HG02973 (cell line): Measurements from ENCODE around the gene ASB18.

Experiments
- ATAC-seq: cut with Tn5 transposase; IDR thresholded peaks from one replicate; pipeline ENCODE4 v1.9.1; 2021; ENCODE audit warnings: moderate library complexity; ENCODE audit not compliant: unreplicated experiment

Gene ASB18

DNA sequence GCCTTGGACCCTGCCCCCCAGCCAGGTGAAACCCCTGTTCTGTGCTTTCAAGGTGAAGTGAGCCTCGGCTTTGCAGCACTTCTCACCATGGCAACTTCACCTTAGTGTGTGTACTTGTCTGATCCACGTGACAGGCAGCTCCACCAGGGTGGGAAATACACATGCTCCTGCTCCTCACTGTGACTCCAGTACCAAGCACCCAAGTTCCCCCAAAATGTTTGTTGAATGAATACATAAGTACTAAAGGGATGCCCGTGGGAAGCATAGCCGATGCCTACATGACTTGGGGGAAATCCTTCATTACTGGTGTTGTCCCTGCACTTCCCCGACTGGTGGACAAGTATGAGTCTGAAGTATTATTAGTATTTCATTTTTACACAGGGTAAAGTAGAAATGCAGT is 54.2 kb downstream of the ASB18 start:
- no peak for ATAC-seq

DNA sequence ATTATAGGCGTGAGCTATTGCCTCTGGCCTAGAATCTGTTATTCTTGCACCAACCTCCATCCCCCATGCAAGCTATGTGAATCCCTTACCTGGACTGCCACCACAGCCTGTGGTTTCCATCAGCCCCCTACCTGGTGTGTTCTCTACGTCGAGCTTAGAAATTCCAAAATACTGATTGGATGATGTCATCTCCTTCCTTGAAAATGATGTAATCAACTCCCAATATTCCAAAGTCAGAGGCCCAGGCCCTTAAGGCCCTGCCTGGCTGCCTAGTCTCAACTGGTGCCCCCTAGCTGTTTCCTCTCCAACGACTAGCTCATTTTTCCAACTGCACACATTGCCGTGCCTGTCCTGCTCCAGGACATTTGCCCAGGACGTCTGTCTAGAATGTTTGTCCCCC is 54.7 kb downstream of the ASB18 start:
- no peak for ATAC-seq

DNA sequence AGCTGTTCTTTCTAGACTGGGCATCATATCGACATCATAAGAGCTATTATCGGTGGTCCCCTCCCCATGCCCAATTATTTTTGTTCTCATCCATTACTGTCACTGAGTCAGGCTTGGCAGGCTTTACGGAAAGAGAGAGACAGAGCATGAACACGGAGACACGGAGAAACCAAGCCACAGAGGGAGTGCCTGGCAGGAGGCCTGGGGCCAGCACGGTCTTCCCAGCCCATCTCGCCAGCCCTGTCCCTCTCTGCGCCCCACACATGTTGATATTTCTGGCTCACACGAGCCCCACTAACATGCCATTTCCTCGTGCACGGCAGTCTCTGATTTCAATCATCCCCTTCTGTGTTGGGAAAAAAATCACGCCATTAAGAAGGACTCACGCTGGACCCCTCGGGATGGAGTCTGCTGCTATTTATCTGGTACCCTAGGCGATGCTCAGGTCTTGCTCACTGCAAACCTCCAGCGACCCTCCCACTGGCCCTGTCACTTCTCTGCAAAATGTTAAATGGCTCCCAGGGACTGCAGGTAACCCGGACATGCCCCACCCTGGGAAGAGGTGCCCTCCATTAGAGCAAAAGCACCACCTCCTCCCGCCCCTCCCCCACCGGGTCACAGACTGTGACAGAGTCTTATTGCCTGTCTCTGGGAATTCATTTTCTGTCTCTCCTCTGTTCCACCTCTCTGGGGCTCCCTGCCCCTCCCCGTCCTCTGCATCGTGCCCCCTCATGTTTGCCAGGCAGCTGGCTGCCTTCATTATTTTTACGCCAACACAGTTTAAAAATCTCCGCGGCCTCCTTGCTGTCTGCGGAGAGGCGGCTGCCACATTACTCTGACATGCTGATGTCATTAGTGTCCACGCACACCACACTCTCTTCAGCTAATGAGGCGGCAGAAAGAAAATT is 55.9 kb downstream of the ASB18 start:
- ATAC-seq: no peak

DNA sequence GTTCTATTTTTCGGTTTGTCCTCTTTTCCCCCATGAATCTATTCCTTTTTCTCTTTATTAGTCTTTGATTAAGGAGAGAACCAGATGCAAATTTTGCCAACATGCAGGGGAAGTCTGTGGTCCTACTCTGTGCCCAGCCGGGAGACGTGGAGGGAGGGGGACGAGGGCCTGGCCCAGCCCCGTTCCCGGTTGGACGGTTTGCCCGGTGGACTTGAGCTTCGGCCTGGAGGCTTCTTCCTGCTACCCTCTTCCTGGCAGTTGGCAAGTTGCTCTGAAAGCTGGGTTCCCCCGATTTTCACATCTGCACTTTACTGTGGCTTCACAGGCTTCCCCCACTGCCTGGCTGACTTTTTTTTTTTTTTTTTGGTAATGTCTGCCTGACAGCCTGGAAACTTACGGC is 56.7 kb downstream of the ASB18 start:
- no peak for ATAC-seq

DNA sequence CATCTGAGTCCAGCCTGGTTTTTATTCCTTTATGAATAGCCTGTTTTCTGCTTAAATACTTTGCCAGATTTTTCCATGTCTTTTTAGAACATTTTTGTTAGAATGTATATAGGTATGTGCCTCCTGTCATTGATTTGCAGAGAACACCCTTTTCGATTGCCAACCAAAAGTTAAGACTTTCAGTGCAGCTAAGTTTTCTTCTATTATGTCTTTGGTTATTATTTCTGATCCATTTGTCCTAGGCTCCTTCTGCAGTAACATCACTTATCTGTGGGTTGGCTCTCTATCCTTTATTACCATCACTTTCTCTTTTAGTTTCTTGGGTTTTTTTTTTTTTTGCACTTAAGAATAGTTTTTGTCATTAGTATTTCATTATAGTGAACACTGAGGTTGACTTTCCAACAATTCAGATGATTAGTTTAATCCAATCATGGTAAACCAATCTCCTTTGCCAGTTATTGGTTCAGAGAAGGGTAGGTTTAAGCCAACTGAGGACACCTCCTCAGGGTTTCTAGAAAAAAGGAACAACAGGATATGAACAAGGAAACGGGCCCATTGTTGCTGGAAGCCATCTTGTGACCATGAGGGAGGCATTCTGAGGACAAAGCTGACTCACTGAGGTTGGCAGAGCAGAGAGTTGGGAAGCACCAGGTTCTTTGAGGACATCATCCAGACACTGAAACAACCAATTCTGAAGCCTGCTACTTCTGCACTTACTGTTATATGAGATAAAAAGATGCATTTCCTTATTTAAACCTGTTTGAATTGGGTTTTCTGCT is 58.1 kb downstream of the ASB18 start:
- no peak for ATAC-seq

DNA sequence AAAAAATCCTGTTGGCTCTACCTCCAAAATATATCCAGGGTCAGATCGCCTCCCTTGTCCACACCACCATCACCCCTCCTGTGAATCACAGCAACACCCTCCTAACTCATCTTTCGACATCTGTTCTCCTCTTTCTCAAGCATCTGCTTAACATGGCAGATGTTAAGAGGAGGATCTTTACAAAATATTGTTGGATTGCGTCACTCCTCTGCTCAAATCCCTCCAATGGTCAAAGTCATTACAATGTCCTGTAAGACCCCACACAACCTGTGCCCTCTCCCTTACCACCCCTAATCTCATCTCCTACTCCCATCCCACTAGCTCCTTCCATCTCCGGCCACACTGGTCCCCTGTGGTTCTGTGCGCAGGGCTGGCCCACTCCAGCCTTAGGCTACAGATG is 59.3 kb downstream of the ASB18 start:
- no peak for ATAC-seq

DNA sequence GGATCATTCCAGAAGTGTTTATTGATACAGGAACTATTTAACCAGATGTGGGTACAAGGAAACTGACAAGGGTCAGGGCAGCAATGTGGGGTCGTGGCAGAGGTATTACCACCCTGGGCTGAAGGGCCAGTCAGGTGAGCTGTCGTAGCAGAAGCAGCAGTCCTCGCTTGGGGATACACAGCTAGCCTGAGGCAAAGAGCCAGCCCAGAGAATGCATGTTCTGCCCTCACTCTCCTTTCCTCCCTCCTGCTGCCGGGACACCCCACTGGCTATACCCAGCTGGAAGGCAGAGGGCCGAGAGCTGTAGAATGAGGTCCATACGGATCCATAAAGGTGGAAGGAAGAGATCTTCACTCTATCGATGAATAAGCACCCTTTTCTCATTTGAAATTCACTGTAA is 63.8 kb downstream of the ASB18 start:
- ATAC-seq: no peak

DNA sequence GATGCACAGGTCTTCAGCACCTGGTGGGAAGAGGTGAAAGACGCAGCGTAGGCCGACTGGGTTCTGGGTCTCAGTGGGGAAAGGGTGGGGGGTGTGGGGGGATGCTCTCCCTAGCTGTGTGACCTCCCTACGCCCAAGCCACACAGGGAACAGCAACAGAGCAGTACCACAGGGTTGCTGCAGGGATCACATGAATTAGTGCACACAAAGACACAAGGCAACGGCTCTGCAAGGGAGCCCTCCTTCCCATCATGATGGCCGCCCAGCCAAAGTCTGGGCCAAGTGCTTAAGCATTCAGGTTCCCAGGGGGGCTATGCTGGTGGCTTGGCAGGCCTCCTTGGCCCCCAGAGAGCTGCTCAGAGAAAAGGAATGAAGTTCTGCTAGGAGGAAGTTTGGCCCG is 67.8 kb downstream of the ASB18 start:
- no peak for ATAC-seq

DNA sequence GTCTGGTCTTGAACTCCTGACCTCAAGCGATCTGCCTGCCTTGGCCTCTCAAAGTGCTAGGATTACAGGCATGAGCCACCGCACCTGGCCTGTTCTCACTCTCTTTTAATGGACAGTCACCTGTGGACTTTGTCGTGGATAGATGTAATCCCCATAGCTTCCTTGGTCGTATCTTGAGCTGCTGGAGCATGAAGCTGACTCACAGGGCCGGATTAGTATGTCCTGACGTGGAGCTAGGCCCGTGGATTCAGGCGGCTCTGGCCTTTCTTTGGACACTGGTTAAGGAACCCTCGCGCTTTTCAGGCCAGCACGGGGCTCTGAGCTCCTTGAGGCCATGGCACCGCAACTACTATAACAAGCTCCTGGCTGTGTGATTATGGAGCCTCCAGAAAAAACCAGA is 68.5 kb downstream of the ASB18 start:
- ATAC-seq: no peak

DNA sequence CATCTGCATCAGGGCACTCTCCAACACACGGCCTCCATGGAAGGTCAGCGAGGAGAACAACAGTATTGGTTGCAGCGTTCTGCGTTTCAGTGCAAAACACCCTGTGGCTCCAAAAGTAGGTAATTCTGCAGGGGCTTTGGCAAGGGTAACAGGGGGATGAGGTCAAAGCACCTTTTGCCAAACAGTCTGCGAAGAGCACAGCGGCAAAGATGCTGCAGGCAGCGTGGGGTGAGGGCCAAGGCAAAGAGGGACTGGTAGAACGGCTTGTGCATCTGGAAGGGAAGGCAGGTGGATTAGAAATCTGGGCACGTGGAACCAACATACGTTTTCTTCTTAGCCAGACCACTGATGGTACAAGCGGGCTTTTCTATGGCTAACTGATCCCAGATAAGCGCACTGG is 69.4 kb downstream of the ASB18 start:
- no peak for ATAC-seq

DNA sequence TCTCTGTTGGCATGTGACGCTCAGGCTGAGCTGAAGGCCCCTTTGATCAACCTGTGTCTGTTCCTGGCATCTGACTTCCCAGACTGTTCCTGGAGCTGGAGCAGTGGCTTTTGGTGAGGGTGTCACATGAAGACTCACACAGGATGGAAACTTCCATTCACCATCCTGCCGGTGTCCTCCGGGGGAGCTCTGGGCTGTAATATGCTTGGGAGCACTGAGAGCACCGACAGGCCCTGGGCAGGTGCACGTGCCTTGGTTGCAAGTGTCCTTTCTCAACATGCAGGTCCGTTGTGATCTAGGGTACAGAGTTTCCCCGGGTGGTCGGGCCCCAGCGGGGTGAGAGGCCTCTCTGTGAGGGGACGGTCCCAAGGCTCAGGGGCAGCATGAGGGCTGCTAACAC is 71.2 kb downstream of the ASB18 start:
- ATAC-seq: no peak

DNA sequence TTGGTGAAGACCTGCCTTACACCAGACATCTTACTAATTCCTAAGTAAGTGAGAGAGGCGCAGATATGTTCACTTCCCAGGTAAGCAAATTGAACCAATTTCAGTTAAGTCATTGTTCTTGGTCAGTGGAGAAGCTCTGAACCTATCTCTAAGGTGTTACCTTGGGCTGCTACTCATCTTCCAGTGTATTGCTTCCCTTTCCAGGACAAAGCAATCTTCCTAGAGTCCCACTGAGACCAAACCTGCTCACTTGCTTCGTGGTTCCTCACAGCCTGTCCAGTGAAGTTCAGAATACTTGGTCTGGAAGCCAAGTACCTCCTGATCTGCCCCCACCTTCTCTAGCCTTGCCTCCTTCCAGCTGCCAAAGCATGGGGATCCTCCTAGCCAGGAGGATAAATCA is 73.5 kb downstream of the ASB18 start:
- no peak for ATAC-seq

DNA sequence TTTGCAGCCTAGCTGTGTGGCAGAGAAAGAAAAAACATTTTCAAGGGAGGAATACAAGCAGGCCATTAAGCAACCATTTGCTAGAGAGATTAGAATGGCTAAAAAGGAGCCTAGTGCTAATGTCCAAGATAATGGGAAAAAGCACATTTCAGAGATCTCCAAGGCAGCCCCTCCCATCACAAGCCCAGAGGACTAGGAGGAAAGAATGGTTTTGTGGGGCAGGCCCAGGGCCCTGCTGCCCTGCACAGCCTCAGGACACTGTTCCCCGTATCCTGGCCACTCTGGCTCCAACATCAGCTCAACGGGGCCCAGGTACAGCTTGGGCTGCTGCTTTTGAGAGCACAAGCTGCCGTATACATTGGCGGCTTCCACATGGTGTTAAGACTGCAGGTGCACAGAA is 79.5 kb downstream of the ASB18 start:
- ATAC-seq: no peak

DNA sequence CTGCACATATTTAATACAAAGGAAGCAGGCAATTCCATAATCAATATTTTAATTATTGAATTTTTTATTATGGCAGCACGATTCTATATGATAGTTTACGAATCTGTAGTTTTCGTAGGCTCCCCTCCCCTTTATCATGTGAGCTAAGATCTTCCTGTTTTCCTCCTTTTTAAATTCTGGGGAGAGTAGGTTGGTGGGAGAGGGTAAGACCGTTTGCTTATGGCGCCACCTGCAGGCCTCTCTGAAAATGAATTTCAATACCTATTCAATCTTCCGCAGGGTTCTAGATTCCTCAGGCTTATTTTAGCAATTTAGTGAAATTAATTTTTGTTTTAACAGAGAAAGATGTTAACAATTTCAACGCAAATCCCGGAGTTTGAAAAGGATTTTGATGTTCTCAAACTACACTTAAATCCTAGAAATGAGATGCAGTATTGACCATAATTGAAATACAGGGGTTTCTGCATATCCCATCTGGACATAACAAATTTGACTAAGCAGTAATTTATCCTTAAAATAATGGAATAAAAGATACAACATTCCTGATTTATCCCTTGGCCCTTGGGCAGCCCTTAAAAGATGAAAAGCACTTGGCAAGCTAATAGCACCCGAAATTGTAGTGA is 83.3 kb downstream of the ASB18 start:
- ATAC-seq: no peak

DNA sequence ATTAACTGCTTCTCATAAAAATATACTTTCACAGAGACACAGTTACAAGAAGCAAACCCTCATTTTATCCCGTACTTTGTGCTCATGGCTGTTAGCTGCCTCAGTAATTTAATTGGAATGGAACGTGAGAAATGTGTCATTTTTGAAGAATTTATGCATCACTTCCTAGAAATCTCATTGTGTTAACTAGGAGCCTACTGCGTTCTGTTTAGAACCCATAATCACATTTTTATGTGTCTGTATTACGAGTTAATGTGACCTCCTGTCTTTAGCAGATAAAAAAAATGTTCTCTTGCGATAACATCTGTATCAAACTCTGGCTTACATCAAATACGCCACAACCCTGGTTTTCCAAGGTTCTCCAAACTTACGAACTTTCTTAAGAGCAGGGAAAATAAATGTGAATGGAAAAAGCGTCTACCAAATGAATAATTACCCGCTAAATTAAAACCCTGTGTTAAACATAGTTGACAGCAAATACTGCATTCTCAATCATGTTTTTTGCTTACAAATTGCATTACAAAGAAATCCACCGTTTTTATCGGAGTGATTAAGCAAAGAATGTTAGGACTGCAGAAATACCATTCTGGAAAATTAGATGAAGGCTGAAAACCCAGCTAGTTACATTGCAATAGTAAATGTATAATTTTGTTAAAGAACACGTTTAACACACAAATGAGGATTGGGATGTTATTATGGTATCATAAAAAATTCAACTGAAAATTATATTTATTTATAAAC is 84.0 kb downstream of the ASB18 start:
- ATAC-seq: no peak

DNA sequence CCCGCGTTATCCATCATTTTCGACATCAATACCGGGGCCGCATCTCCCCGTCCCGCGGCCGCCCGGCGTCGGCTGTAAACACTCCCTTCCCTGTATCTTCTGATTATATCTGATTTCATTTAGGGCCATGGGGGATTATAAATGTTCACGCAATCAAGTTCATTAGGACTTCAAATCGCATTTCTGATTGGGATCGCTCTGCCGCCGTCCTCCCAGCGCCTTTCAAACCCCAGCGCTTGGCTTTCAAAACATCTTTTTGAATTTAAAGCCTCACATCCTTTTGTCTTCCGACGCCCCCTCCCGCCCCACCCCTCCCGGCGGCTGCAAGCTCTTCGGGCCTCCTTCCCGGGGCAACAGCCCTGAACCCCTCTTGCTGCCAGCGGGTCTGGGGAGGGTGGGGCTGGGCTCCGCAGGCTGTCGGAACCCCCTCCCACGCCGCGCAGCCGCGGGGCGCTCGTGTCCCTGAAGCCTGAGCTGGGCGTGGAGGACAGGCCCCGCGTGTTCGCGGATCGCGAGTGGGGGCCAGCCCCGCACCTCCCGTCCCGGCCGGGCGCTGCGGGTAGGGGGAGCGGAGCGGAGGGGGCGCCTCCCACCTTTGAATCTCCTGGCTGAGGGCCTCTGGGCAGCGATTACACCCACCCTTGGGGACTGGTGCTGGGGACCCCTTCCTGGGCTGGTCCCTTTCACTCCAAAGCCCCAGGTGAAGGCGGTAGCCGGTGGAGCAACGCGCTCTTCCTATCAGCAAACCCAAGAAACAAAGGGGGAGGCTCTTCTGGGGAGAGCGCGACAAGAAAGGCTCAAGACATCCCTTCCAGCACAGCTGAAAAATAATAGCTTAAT is 84.8 kb downstream of the ASB18 start:
- ATAC-seq: no peak

DNA sequence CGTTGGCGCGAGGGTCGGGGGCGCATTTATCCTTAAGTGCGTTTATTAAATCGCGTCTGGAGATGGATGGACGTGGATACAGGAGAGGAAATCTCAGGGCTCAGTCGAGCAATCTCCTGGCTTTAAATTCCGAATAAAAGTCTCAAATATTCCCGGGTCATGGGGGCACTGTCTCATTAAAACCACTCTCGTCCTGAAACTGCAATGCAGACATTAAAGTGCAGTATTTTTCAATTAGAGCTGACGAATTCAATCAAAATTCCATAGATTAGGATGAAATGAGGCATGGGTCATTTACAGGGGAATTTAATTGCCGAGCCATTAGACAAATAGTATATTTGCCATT is 85.3 kb downstream of the ASB18 start:
- no peak for ATAC-seq

DNA sequence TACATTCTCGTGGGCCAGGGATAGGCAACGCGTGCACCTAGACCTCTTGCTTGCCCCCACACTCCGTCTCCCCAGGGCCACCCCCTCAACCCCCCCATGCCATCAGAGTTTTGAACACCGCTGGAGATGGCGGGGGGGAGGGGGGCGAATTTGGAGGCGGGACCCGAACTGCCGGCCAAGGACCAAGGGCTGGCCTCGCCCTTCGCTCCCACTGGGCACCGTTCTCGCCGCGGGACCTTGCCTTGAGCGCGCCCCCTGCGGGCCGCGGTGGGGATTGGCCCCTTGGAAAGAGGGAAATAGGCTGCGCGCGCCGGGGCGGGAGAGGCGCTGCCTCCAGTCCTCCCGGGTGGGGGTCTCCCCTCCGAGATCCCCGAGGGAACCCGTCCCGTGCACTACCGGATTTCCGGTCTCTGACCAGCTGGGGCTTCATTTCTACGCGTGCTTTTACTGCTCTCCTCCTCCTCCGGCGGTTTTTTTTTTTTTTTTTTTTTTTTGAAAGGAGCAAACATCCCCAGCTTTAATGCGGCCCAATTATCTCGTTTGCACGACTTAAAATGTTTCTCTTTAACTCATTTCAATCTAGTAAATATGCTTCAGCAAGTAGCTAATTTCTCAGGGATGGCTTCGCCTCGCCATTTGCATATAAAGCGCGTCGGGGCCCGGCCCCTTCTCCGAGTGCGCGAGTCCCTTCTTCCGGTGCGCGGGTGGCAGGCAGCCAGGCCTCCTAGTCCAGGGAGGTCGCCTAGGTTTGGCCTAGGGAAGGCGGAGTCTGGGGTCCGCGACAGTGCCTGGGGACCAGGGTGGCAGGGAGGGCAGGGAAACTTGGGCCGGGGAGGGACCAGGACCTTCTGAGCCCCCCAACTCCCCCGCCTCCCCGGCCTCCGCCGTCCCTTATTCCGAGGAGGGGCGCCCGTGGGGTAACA is 86.0 kb downstream of the ASB18 start:
- no peak for ATAC-seq

DNA sequence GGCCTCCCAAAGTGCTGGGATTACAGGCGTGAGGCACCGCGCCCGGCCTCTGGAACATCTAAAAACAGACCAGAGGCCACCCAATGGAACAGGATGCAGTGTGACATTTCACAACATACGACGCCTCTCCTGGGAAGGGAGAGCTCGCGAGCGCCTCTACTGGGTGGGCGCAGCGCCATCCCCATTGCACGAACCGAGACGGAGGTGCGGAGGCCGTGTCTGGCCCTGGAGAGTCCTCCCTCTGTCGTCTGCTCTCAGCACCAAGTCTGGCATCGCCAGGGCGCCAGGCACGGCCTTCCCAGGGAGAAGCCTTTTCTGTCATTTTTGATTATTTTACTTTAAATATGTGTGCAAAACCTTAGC is 86.6 kb downstream of the ASB18 start:
- ATAC-seq: no peak
